HG02642 (cell line): ENCODE data around the gene ID3.

Experiments
- ATAC-seq: cut with Tn5 transposase; IDR thresholded peaks from one replicate; pipeline ENCODE4 v1.9.1; 2021; ENCODE audit warnings: mild to moderate bottlenecking; ENCODE audit not compliant: unreplicated experiment, poor library complexity

Gene ID3

DNA sequence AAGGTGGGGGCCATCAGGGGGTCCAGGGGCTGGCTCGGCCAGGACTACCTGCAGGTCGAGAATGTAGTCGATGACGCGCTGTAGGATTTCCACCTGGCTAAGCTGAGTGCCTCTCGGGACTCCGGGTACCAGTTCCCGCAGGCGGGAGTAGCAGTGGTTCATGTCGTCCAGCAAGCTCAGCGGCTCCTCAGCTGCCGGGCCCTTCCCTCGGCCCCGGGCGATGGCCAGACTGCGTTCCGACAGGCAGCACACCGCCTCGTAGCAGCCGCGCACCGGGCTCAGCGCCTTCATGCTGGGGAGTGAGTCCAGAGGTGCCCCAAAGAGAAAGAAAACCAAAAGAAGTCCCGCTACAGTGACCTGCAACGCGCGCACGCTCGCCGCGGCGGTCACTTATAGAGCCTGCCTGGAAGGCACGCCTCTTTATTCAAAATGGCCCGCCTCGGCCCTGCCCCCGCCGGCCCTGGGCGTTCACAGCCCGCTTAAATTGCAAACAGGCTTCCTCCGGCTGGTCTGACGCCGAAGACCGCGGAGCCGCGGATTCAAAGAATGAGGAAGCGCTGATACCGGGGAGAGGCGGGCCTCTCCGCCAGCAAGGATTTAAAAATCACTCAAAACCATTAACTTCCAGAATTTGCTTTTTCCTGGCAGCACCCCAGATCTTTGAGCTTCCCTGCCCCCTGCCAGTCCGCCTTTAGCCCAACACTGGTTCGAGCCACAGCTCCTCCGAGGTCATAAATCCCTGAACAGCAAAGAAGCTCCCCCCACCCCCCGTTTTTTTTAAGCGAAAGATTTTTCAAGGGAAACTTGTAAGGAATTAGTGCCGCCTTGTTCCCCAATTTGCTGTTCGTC, at the start of gene ID3:
Gene ID3, minus strand, starts transcription at position 366 of the 849 bp plus-strand sequence. Its CDS starts 75 bp downstream, at position 291.
- ATAC-seq: peak; percentile 73

GRCh38 chr1:23607944-23608343, 48.6 kb upstream of the ID3 start:
- no peak for ATAC-seq

- ATAC-seq: no peak
Measured at GRCh38 chr1:23601968-23602876, 42.9 kb upstream of the ID3 start.

DNA sequence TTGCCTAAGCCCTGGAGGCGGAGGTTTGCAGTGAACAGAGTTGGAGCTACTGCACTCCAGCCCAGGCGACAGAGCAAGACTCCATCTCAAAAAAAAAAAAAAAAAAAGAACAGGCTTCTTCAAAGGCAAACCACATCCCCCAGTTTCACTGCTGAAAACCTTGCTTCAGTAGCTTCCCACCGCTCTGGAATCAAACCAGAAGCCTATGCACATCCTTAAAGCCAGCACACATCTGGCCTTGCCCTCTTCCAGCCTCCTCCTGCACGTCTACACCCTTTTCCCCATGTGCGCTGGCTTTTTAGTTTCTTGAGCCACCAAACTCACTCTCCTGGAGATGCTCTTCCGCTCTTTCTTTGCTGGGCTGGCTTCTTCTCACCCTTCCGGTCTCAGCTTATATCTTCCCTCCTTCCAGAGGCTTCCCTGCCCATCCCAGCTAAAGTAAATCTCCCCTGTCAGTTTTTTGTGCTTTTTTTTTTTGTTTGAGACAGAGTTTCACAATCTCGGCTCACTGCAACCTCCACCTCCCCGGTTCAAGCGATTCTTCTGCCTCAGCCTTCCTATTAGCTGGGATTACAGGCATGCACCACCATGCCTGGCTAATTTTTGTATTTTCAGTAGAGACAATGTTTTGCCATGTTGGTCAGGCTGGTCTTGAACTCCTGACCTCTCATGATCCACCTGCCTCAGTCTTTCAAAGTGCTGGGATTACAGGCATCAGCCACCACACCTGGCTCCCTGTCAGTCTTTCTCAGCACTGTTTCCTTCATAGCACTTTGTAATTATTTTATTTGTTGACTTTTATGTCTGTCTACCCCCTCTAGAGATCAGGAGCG, 42.0 kb upstream of the ID3 start:
- no peak for ATAC-seq

- peak; percentile 41 for ATAC-seq
Measured at GRCh38 chr1:23600283-23600682, 41.0 kb upstream of the ID3 start.

GRCh38 chr1:23599125-23599524, 39.8 kb upstream of the ID3 start:
- no peak for ATAC-seq

DNA sequence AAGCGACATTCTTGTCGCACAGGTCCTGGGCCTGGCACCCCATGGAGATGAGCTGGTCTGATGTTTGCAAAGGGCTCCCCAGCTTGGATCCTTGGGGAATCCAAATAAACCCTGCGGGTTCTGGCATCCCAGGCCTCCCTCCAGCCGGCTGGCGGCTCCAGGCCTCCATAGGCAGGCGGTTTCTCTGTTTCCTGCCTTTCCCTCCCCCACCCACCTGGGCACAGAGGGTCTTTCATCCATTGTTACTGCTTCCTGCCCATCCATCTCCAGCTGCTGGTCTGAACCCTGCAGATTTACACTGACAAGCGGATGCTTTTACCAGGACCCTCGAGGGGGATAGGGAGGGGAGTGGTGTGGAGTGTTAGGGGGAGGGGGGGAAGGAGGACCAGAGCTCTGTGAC, 39.1 kb upstream of the ID3 start:
- no peak for ATAC-seq

DNA sequence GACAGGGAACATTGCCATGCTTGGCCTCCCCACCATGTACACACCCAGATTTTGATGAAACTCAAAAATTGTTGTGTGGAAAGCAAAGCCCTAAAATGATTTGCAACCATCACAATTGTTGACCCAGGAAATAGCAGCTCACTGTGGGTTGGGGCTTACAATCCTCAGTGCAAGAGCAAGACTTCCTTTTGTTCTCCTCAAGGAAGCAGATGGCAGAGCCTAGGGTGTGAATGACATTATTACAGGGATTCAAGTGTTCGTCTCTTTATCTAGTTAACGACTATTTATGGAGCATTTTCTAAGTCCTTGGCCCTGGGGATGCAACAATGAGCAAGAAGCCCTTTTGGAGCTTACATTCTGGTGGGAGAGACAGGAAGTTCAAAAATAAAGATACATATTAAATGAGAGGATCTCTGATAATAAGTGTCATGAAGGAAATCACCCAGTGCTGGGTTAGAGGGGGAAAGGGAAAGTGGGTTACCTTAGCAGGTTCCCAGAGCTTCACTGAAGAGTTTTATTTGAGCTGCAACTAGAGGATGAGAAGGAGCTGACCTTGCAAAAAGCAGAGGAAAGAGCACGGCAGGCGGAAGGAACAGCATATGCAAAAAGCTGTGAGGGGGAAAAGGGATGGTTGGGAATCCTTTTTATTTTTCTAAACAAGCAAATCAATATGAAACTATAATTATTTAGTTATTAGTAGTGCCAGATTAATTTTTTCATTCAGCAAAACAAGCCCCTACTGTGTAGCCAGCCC, 38.5 kb upstream of the ID3 start:
- ATAC-seq: no peak

DNA sequence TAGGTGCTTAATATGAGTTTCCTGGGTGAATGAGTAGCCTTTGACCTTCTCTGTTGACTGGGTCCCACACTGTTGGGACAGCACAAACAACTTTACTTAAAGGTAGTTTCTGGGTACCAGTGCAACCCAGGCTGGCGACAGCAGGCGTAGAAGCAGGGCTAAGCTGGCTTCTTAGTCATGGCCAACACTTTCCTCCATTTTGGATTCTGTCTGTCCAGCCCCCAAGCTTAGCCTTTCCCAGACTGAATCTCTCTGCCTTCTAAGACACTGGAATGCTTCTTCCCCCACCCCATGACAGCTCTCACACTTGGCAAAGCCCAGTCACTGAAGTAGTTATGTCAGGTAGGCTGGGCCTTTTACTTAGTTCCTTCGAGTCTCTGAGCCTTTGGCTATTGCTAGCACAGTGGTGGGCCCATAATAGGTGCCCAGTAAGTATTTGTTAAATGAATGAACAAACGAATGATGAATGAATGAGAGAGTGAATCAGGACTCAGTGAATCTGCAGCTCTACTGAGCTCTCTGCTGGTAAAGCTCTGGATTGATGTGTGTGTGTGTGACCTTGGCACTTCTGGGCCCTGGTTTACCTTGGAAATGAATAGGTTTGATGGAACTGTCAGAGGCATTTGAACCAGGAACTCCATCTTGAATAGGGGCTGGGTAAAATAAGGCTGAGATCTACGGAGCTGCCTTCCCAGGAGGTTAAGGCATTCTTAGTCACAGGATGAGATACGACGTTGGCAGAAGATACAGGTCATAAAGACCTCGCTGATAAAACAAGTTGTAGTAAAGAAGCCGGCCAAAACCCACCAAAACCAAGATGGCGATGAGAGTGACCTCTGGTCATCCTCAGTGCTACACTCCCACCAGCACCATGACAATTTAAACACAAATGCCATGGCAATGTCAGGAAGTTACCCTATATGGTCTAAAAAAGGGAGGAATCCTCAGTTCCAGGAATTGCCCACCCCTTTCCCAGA, 37.4 kb upstream of the ID3 start:
- no peak for ATAC-seq

DNA sequence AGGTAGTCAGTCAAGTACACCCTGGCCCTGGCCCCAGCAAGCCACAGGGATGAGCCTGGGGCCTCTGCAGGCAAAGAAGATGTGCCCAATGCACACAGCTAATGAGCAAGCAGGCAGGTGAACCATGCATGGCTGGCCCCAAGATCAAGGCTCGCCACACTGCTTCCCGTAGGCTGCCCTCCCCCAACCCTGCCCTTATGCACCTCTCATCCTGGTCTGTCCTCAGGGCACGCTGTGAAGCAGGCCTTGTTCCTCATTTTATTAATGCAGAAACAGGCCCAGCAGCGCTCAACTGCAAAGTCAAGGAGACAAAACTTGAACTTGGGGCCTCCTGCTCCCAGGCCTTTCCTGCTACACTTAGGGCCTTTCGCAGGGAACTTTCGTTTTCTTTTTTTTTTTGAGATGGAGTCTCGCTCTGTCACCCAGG, 35.6 kb upstream of the ID3 start:
- ATAC-seq: peak; percentile 35

DNA sequence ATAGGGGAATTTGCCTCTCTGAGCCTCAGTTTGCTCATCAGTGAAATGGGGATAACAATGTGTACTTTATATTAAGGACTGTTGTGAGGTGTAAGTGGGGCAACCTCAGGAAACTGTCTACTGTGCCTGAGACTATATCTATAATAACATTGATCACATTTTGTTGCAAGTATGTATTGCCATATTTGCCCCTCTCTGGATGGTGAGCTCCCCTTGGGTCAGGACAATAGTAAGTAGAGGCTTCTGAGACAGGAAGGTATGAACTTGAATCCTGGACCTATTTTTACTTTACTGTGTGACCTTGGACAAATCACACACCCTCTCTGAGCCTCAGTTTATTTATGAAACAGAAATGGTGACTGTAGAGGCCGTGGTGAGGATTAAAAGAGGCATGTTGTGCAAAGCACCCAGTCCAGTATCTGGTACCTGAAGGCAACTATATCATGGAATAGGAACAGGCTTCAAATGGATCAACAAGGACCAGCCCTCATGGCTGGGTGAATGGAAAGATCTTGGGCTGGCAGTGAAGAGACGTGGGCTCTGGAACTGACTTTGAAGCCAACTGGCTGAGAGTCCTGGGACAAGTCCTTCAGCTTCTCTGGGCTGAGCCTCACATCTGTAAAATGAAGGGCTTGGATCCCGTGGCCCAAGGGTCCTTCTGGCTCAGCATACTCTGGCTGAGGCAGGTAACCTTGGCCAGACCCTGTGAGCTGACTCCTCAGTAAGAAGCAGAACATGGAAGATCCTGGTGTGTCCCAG, 35.0 kb upstream of the ID3 start:
- ATAC-seq: no peak

GRCh38 chr1:23593556-23594148, 34.4 kb upstream of the ID3 start:
- ATAC-seq: no peak

DNA sequence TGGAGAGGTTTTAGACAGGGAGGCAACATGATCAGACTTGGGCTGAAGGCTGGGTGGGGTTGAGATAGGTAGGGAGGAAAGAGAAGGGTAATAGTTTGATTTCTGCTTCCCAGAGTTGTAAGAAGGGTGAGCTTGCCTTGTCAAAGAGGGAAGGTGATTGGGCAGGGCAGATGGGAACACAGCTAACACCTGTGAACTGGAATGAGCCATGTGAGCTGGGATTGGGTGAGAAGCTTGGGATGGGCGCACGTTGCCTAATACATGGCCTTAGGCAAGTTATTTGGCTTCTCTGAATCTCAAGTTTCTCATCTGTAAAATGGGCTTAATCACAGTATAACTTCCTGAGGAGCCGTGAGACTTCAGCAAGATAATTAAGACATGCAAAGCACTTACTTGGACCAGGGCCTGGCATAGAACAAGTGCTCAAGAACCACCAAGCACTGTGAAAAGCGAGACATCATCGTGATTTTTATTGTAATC, 33.8 kb upstream of the ID3 start:
- no peak for ATAC-seq

- no peak for ATAC-seq
Measured at GRCh38 chr1:23592209-23592892, 33.0 kb upstream of the ID3 start.

- peak; percentile 54 for ATAC-seq
Measured at GRCh38 chr1:23591460-23592208, 32.3 kb upstream of the ID3 start.
